Neural cell (in vitro differentiated cells): ENCODE measurements around the gene MROH2A.

ENCODE experiments used
- EP300 ChIP-seq: fragments of 450-650 bp; conservative IDR thresholded peaks from 2 replicates; pipeline ENCODE4 v1.6.1; 2014; ENCODE audit warnings: antibody characterized with exemption, mild to moderate bottlenecking, moderate library complexity; ENCODE audit not compliant: poor library complexity, severe bottlenecking
- EZH2 ChIP-seq: fragments of 200-600, 300-800 bp; shearing (Covaris generic), sonication (generic); IDR thresholded peaks from 2 replicates; pipeline ENCODE4 v1.6.1; 2014; ENCODE audit warnings: antibody characterized with exemption, low read length, borderline replicate concordance, mild to moderate bottlenecking; ENCODE audit not compliant: insufficient read depth, poor library complexity, severe bottlenecking
- MXI1 ChIP-seq: fragments of 450-650 bp; conservative IDR thresholded peaks from 2 replicates; pipeline ENCODE4 v1.6.1; 2014; ENCODE audit warnings: antibody characterized with exemption, mild to moderate bottlenecking; ENCODE audit not compliant: poor library complexity, severe bottlenecking
- POLR2AphosphoS5 ChIP-seq: IDR thresholded peaks from 2 replicates; pipeline ENCODE4 v1.6.1; 2012
- RAD21 ChIP-seq: fragments of 450-650 bp; conservative IDR thresholded peaks from 2 replicates; pipeline ENCODE4 v1.6.1; 2014; ENCODE audit warnings: antibody characterized with exemption, mild to moderate bottlenecking, moderate library complexity
- SMC3 ChIP-seq: fragments of 450-650 bp; conservative IDR thresholded peaks from 2 replicates; pipeline ENCODE4 v1.6.1; 2014; ENCODE audit warnings: antibody characterized with exemption, mild to moderate bottlenecking, moderate library complexity; ENCODE audit not compliant: poor library complexity
- TF ChIP-seq, protein P1 (sequence below): fragments of 450-650 bp; IDR thresholded peaks from 2 replicates; pipeline ENCODE4 v1.5.1; 2014; ENCODE audit warnings: antibody characterized with exemption, mild to moderate bottlenecking, moderate library complexity; ENCODE audit not compliant: poor library complexity, severe bottlenecking

DNA sequence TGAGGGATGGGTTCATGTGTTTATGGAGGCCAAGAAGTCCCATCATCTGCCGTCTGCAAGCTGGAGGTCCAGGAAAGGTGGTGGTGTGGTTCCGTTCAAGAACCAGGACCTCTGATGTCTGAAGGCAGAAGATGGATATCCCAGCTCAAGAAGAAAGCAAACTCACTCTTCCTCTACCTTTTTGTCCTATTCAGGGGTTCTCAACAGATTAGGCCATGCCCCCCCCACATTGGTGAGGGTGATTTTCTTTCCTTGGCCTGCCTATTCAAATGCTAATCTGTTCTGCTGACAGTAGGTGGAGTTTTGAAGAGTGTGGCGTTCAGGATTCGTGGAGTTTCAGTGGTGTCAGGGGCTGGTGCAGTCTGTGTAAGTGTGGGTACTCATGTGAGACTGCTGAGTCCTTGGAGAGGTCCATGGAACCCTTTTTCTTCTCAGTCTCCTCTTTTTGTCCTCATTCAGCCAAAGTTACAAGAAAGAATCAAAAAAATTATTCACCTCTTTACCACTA, 84.2 kb downstream of the MROH2A start:
- TF ChIP-seq, protein P1, sequence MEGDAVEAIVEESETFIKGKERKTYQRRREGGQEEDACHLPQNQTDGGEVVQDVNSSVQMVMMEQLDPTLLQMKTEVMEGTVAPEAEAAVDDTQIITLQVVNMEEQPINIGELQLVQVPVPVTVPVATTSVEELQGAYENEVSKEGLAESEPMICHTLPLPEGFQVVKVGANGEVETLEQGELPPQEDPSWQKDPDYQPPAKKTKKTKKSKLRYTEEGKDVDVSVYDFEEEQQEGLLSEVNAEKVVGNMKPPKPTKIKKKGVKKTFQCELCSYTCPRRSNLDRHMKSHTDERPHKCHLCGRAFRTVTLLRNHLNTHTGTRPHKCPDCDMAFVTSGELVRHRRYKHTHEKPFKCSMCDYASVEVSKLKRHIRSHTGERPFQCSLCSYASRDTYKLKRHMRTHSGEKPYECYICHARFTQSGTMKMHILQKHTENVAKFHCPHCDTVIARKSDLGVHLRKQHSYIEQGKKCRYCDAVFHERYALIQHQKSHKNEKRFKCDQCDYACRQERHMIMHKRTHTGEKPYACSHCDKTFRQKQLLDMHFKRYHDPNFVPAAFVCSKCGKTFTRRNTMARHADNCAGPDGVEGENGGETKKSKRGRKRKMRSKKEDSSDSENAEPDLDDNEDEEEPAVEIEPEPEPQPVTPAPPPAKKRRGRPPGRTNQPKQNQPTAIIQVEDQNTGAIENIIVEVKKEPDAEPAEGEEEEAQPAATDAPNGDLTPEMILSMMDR: no peak
- no peak for TF ChIP-seq EZH2
- no peak for TF ChIP-seq SMC3
- no peak for TF ChIP-seq MXI1
- no peak for TF ChIP-seq POLR2AphosphoS5
- no peak for TF ChIP-seq RAD21
- TF ChIP-seq EP300: no peak
